Esophagus (tissue), 2 donors: ENCODE data around the gene DOCK4. TPM values are rescaled to one million over a fixed set of nuclear protein-coding genes. Genes with fewer than 3 reads are reported as not detected.

Experiments used
- H3K27ac ChIP-seq, 2 donors: one replicate each; pipeline ENCODE4 v1.5.1; 2013; ENCODE audit warnings: low read depth in 2 of 2, mild to moderate bottlenecking in 2 of 2, inconsistent platforms in 1 of 2, low read length in 1 of 2, moderate library complexity in 1 of 2
- H3K27me3 ChIP-seq, 2 donors: one replicate each; pipeline ENCODE4 v1.6.1; 2013; ENCODE audit warnings: low read length in 2 of 2, control low read depth in 1 of 2, mild to moderate bottlenecking in 1 of 2; ENCODE audit not compliant: insufficient read depth in 2 of 2, control insufficient read depth in 1 of 2
- H3K36me3 ChIP-seq, 2 donors: one replicate each; pipeline ENCODE4 v1.6.1; 2013; ENCODE audit warnings: low read length in 1 of 2; ENCODE audit not compliant: control insufficient read depth in 2 of 2, insufficient read depth in 2 of 2
- H3K4me1 ChIP-seq, 2 donors: one replicate each; pipeline ENCODE4 v1.6.1; 2013; ENCODE audit warnings: low read length in 1 of 2; ENCODE audit not compliant: control insufficient read depth in 2 of 2, insufficient read depth in 2 of 2
- H3K4me3 ChIP-seq, 2 donors: one replicate each; pipeline ENCODE4 v1.5.1; 2013; ENCODE audit warnings: low read length in 2 of 2, mild to moderate bottlenecking in 2 of 2, low read depth in 1 of 2, moderate library complexity in 1 of 2
- H3K9me3 ChIP-seq, 2 donors: one replicate each; pipeline ENCODE4 v1.6.1; 2013; ENCODE audit warnings: mild to moderate bottlenecking in 2 of 2, low read depth in 1 of 2, low read length in 1 of 2, moderate library complexity in 1 of 2; ENCODE audit not compliant: control insufficient read depth in 2 of 2, insufficient read depth in 1 of 2
- WGBS, 2 donors: extraction: QIAGEN DNeasy Blood & Tissue Kit; methylation state at CpG; one replicate each; pipeline ENCODE4 v1.1.7; 2013; 5-methylcytosine and 5-hydroxymethylcytosine counted together
- polyA plus RNA-seq, 2 donors: library from polyadenylated mRNA; stranded (reverse); fragments of 200-250 nt; gene quantifications; one replicate each; pipeline ENCODE4 v1.2.3, GENCODE V29; 2013
- donor health status: healthy with polysubstance abuse.
- donor health status: Bipolar disorder and iron deficiency.

Gene DOCK4
- polyA plus RNA-seq, 2 donors, result 1.8 to 2.9 TPM

DNA sequence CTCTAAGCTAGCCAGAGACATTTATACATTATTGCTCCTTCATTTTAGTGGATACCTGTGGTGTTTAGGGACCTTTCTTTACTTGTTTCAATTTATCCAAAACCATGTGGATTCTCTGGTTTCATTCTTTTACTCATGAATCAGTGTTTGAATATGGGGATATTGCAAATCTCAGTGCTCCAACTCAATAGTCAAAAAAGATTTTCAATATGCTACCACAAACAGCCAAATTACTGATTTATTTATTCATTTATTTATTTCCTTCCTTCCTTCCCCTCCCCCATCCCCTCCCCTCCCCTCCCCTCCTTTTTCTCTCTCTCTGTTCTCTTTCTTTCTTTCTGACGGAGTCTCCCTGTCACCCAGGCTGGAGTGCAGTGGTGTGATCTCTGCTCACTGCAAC is 390.8 kb downstream of the DOCK4 start:
- 95 to 97% methylated on average over 1 of the region's 1 CpG for WGBS, 2 donors
- Histone ChIP-seq H3K27me3 (no peaks in the 10 kb centered on the region), H3K4me1 (no peaks in the 10 kb centered on the region), H3K9me3 (no peaks in the 10 kb centered on the region), H3K27ac (no peak overlapping the region), H3K36me3 (no peaks in the 10 kb centered on the region), H3K4me3 (no peak overlapping the region)

DNA sequence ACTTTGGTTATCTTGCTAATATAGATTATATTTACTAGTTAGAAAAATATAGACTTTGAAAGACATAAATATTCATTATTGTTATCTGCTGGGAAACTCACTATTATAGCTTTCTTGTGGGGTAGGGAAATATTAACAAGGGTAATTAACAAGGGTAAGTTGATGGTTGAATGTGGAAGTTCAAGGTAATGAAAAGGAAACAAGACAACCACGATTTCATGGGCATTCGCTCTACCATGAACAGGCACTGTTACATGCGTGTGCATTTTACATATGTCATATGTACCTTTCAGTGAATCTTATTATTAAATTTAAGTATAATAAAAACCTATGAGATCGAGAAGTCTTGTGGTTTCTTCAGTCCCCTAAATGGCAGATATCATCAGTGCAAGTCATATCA is 392.9 kb downstream of the DOCK4 start:
- Histone ChIP-seq H3K9me3 (no peaks in the 10 kb centered on the region), H3K27me3 (no peaks in the 10 kb centered on the region), H3K4me3 (no peak overlapping the region), H3K4me1 (no peaks in the 10 kb centered on the region), H3K36me3 (no peaks in the 10 kb centered on the region), H3K27ac (no peak overlapping the region)
- 92% methylated on average over 4 of the region's 4 CpGs for WGBS, 2 donors

DNA sequence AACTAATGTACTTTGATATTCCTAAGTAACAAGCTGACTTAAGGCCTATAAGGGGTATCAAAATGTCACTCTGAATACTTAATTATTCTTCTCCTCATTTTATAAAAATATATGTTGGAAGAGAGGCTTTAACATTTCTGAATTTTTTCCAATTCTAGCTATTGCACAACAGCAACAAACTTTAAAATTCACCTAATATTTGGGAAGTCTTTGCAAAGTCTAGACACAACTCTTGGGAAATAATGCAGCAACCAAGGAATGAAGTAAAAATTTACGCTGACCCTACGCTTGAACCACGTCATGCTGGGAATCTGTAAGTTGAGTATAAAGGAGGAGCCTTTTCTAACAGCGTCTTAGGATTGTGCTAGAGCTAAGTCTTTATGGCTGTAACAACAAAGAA is 400.0 kb downstream of the DOCK4 start:
- 90 to 93% methylated on average over 4 of the region's 4 CpGs for WGBS, 2 donors

DNA sequence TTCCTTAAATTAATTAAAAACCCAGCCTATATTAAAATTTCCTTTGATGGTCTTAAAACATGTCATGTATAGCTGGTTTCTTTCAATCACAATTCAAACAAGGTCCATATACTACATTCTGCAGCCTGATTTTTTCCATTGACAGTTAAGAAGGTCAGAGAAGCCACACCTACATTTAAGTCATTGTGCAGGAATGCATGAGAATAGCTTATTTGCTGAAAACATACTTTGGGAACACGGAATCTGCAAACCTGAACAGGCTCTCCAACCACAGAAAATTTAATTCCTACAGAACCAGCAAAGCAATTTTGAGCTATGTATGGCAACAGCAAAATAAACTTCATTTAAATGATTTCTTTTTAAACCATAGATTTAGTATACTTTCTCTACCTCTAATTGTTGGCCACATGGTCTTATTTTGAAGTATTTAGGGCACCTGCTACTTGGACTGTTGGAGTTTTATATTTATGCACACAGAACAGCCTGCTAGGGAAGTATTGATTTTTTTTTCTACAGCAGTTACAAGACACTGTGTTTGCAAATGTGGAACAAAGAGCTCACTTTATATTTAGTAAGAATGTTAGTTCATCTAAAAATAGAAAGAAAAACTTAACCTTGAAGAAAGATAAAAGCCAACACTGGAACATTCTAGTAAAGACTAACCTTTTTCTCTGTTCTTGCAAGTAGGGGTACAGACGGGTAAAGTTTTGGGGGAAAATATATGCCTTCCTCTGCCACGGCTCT is 403.0 kb downstream of the DOCK4 start:
- no peaks in the 10 kb centered on the region for H3K36me3 ChIP-seq
- no peak overlapping the region for H3K27ac ChIP-seq
- no peaks in the 10 kb centered on the region for H3K4me1 ChIP-seq
- H3K4me3 ChIP-seq, result no peak overlapping the region
- no peaks in the 10 kb centered on the region for H3K9me3 ChIP-seq
- H3K27me3 ChIP-seq, result peaks cover 0 to 3% of the 10 kb centered on the region in 2 donors
- 60 to 83% methylated on average over 3 of the region's 3 CpGs for WGBS, 2 donors

More for the DNA sequence above, 400.0 kb downstream of the DOCK4 start:
- H3K36me3 ChIP-seq, result no peaks in the 10 kb centered on the region
- H3K27ac ChIP-seq, result no peak overlapping the region
- H3K9me3 ChIP-seq, result no peaks in the 10 kb centered on the region
- H3K4me3 ChIP-seq, result no peak overlapping the region
- no peaks in the 10 kb centered on the region for H3K27me3 ChIP-seq
- no peaks in the 10 kb centered on the region for H3K4me1 ChIP-seq

DNA sequence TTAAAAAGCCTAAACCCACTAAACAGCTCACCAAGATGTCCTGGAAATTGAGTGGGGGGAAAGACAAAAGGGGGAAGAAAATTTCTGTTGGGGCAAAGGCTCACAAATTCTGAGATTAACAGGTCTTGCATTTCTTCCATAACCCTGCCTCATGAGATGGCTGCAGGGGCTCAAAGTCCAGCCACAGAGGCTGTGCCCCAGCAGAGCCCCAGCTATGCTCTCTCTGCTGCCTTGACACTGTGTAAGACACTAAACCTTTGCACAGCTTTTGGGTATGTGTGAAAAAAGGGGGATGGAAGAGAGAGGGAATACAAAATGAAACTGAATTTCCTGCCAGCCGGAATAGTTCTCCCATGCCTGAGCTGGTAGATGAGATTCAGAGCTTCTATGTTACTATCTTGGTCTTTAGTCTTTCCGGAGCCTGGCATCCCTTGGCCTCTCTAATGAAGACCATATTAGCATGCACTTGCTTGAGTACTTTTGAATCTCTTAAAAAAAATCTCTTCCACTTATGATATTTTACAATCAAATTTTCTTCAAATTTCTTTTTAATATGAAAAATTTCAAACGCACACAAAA is 403.9 kb downstream of the DOCK4 start:
- H3K36me3 ChIP-seq, result no peaks in the 10 kb centered on the region
- H3K27ac ChIP-seq, result no peak overlapping the region
- no peaks in the 10 kb centered on the region for H3K4me1 ChIP-seq
- H3K9me3 ChIP-seq, result peaks cover 3% of the 10 kb centered on the region in 2 donors
- peaks cover 0 to 3% of the 10 kb centered on the region in 2 donors for H3K27me3 ChIP-seq
- 83 to 97% methylated on average over 3 of the region's 3 CpGs for WGBS, 2 donors
- no peak overlapping the region for H3K4me3 ChIP-seq

DNA sequence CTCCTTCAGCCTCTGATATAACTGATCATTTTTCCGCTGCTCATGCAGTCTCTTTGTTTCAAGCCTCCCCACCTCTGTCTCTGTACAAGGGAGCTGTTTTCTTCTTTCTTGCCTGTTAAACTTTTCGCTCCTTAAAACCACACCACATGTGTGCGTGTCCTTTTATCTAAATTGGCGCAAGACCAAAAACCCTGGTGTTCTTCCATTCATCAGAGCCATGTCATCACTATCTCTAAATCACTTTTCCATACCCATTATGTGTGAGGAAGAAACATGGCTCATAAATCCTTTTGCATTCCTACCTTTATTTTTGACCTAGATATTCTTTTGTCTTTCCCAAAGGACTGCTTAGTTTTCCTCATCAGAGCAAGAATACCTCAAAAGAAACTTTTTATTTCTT is 404.9 kb downstream of the DOCK4 start:
- no peak overlapping the region for H3K4me3 ChIP-seq
- peaks cover 0 to 3% of the 10 kb centered on the region in 2 donors for H3K27me3 ChIP-seq
- H3K4me1 ChIP-seq, result no peaks in the 10 kb centered on the region
- H3K27ac ChIP-seq, result no peak overlapping the region
- H3K9me3 ChIP-seq, result peaks cover 3 to 7% of the 10 kb centered on the region in 2 donors
- 97 to 99% methylated on average over 4 of the region's 4 CpGs for WGBS, 2 donors
- no peaks in the 10 kb centered on the region for H3K36me3 ChIP-seq

DNA sequence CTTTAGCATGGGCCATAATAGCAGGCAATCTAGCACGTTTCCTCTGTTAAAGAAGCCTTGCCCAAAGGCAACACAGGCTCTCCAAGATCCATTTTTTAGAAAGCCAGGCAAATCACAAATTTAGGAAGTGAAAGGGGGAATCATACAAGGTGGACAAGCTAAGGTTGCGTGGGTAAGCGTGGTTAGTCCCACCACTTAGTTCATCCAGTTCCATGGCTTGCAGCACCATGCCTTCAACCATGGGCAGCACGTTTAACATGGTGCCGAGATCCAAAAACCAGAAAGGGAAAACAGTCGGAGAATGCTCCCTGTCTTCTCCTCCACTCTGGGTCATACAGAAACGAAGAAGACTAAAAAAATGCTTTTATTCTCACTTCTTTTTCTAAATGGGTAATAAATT is 409.5 kb downstream of the DOCK4 start:
- Histone ChIP-seq H3K27me3 (peaks cover 0 to 3% of the 10 kb centered on the region in 2 donors), H3K9me3 (peaks cover 16 to 17% of the 10 kb centered on the region in 2 donors), H3K4me1 (no peaks in the 10 kb centered on the region), H3K4me3 (no peak overlapping the region), H3K27ac (no peak overlapping the region), H3K36me3 (no peaks in the 10 kb centered on the region)
- 87% methylated on average over 7 of the region's 7 CpGs for WGBS, 2 donors

DNA sequence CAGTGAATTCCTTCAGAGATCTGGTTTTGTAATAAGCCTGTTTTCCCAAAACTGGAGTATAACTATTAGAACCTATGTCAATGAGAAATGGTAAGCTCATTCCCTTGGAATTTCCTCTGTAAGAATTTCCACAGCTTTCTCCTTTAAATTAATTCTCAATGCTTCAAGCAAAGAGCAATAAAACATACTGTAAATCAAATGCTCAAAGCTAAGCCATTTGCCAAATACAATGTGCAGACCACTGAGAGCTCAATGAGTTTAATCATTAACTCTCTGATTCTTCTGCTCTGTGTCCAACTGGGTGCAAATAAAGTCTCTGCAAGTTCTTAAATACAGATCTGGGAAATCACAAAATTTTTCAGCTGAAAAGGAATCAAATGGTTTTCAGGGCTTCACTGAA is 416.3 kb downstream of the DOCK4 start:
- no peaks in the 10 kb centered on the region for H3K27me3 ChIP-seq
- H3K9me3 ChIP-seq, result peaks cover under 1 to 3% of the 10 kb centered on the region in 2 donors
- no peaks in the 10 kb centered on the region for H3K36me3 ChIP-seq
- H3K4me3 ChIP-seq, result no peak overlapping the region
- H3K27ac ChIP-seq, result no peak overlapping the region
- no peaks in the 10 kb centered on the region for H3K4me1 ChIP-seq

DNA sequence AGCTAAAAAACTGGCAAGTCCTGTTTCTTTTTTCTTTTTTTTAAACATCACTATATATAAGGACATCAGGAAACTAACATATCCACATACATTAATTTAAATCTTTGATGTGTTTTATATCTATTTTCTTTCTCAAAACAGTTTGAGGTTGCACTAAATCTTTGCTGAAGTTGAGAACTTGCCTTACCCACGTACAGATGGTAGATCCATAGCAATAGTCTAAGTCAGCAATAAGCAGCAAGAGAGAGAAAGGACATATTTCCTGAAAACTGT is 417.2 kb downstream of the DOCK4 start:
- Histone ChIP-seq H3K27ac (no peak overlapping the region), H3K9me3 (peaks cover 0 to 3% of the 10 kb centered on the region in 2 donors)
- WGBS, 2 donors, result 68 to 70% methylated on average over 1 of the region's 1 CpG

More for the DNA sequence above, 417.2 kb downstream of the DOCK4 start:
- no peak overlapping the region for H3K4me3 ChIP-seq
- no peaks in the 10 kb centered on the region for H3K4me1 ChIP-seq
- H3K36me3 ChIP-seq, result no peaks in the 10 kb centered on the region
- no peaks in the 10 kb centered on the region for H3K27me3 ChIP-seq
